RWPE1 (cell line): Measurements from ENCODE around the gene LDLRAP1.

Experiments
- CTCF ChIA-PET: fragments of 350-600 bp; sonication (Branson Sonifier 250); formaldehyde crosslinking; extraction: SDS; loops from one replicate; lab custom pipeline; 2021; lab: Yijun Ruan, JAX
- POLR2A ChIA-PET: fragments of 400-600 bp; formaldehyde crosslinking; extraction: SDS; loops from one replicate; lab custom pipeline; 2020; ENCODE audit warnings: antibody characterized with exemption; ENCODE audit not compliant: low non-redundant PET; lab: Yijun Ruan, JAX
- DNase-seq: peaks from one replicate; pipeline ENCODE4 v3.0.0; 2012; ENCODE audit warnings: low spot score
- H3K27ac ChIP-seq: fragments of 450-650 bp; 2 replicates; pipeline ENCODE4 v1.5.1; 2017
- CTCF ChIP-seq: fragments of 450-650 bp; conservative IDR thresholded peaks from 2 replicates; pipeline ENCODE4 v1.5.1; 2017; ENCODE audit warnings: low read depth, mild to moderate bottlenecking

Gene LDLRAP1

GRCh38 chr1:25528881-25529517, 14.4 kb upstream of the LDLRAP1 start:
- no peak overlapping the region for H3K27ac ChIP-seq
- TF ChIP-seq CTCF, result no peak
- CTCF ChIA-PET, result interaction anchor here (0.6 kb wide), 1 partner anchor 269 kb away, joined by 4 read pairs; no protein-coding TSS in a partner anchor
- DNase-seq, result no peak
- POLR2A ChIA-PET, result interaction anchor here (0.6 kb wide), 1 partner anchor 1137 kb away, joined by 3 read pairs; no protein-coding TSS in a partner anchor

- no peak for DNase-seq
- H3K27ac ChIP-seq, result no peak overlapping the region
- no peak for TF ChIP-seq CTCF
- ChIA-PET CTCF (no interaction called here), POLR2A (no interaction called here)
Observed at GRCh38 chr1:25529518-25530185, 13.8 kb upstream of the LDLRAP1 start.

- no peak for TF ChIP-seq CTCF
- DNase-seq, result no peak
- CTCF ChIA-PET, result no interaction called here
- POLR2A ChIA-PET, result no interaction called here
- H3K27ac ChIP-seq, result no peak overlapping the region
Observed at GRCh38 chr1:25530186-25531081, 13.0 kb upstream of the LDLRAP1 start.

- POLR2A ChIA-PET, result no interaction called here
- CTCF ChIA-PET, result no interaction called here
- no peak for TF ChIP-seq CTCF
- DNase-seq, result no peak
- no peak overlapping the region for H3K27ac ChIP-seq
Observed at GRCh38 chr1:25531082-25531461, 12.3 kb upstream of the LDLRAP1 start.

GRCh38 chr1:25532970-25533369, 10.4 kb upstream of the LDLRAP1 start:
- DNase-seq, result no peak
- ChIA-PET CTCF (interaction anchor here (0.6 kb wide), 1 partner anchor 29 kb away, joined by 3 read pairs; no protein-coding TSS in a partner anchor), POLR2A (no interaction called here)
- no peak overlapping the region for H3K27ac ChIP-seq
- no peak for TF ChIP-seq CTCF

GRCh38 chr1:25533775-25534409, 9.5 kb upstream of the LDLRAP1 start:
- no peak overlapping the region for H3K27ac ChIP-seq
- DNase-seq, result no peak
- ChIA-PET POLR2A (no interaction called here), CTCF (no interaction called here)
- TF ChIP-seq CTCF, result no peak
